Activated CD4-positive, alpha-beta T cell treated with anti-CD3 and anti-CD28 coated beads for 36 hours (primary cell): ENCODE measurements around the gene RHOV. TPM values are rescaled to one million over a fixed set of nuclear protein-coding genes. Genes with fewer than 3 reads are reported as not detected.

Source experiments
- ATAC-seq: fragments of 200-7000 bp; cut with Tn5 transposase; one replicate; pipeline ENCODE4 v1.10.0; 2021; ENCODE audit warnings: mild to moderate bottlenecking, moderate library complexity
- CTCF ChIA-PET: fragments of 350-600 bp; sonication (Branson Sonifier 250); formaldehyde crosslinking; loops from one replicate; lab custom pipeline; 2021; ENCODE audit warnings: antibody characterized with exemption; lab: Charles Lee
- POLR2A ChIA-PET: fragments of 350-600 bp; sonication (Branson Sonifier 250); formaldehyde crosslinking; loops from one replicate; lab custom pipeline; 2021; ENCODE audit warnings: antibody characterized with exemption, inconsistent platforms; lab: Charles Lee
- DNase-seq: peaks from one replicate; pipeline ENCODE4 v3.0.0-alpha.2; 2020
- H3K27ac Mint-ChIP-seq: one replicate; pipeline ENCODE4 v1.8.0; 2021; ENCODE audit warnings: mixed read lengths
- H3K27me3 Mint-ChIP-seq: one replicate; pipeline ENCODE4 v1.8.0; 2021; ENCODE audit warnings: mixed read lengths
- H3K36me3 Mint-ChIP-seq: one replicate; pipeline ENCODE4 v1.8.0; 2021; ENCODE audit warnings: low read depth, mixed read lengths
- H3K4me1 Mint-ChIP-seq: one replicate; pipeline ENCODE4 v1.8.0; 2021; ENCODE audit warnings: mixed read lengths
- H3K4me3 Mint-ChIP-seq: one replicate; pipeline ENCODE4 v1.8.0; 2021; ENCODE audit warnings: mild to moderate bottlenecking, moderate library complexity, mixed read lengths
- H3K9me3 Mint-ChIP-seq: one replicate; pipeline ENCODE4 v1.8.0; 2021; ENCODE audit warnings: low read depth, mixed read lengths
- intact Hi-C, 2 experiments: fragments of 100-400 bp; cut with DNase I in 1 of 2; cut with micrococcal nuclease in 1 of 2; formaldehyde crosslinking; loops; one replicate each; pipeline versions ENCODE4 v1.14.2 to v1.15.1; 2022 to 2024; cut with DNase I, micrococcal nuclease
- total RNA-seq, 2 experiments: library from RNA; stranded (reverse); gene quantifications; one replicate each; pipeline ENCODE4 v1.2.3, GENCODE V29; 2021

Gene RHOV
- total RNA-seq, 2 experiments from 2014 or later = 0.25 to 0.41 TPM

- intact Hi-C loops = loop anchor here in 1 of 2 experiments (10.0 kb wide), 1 partner anchor 148 kb away; no protein-coding TSS in a partner anchor
- no peaks in the 10 kb centered on the region for H3K9me3 Mint-ChIP-seq
- no peak for DNase-seq
- no peak overlapping the region for H3K4me3 Mint-ChIP-seq
- no peak overlapping the region for H3K27ac Mint-ChIP-seq
- ATAC-seq = no peak
- no peaks in the 10 kb centered on the region for H3K27me3 Mint-ChIP-seq
- ChIA-PET CTCF (interaction anchor here (0.6 to 5.8 kb wide), 19 partner anchors 11 to 373 kb away, joined by 3 to 150 read pairs (median 5); partner anchors contain the start of genes CHP1, EXD1 and RHOV), POLR2A (interaction anchor here (0.8 kb wide), 1 partner anchor 33 kb away, joined by 4 read pairs; no protein-coding TSS in a partner anchor)
- H3K4me1 Mint-ChIP-seq = peaks cover 29% of the 10 kb centered on the region
- H3K36me3 Mint-ChIP-seq = peaks cover 3% of the 10 kb centered on the region
Observed at GRCh38 chr15:40892447-40893012, 18.5 kb upstream of the RHOV start.

- ChIA-PET CTCF (interaction anchor here (0.6 to 5.8 kb wide), 21 partner anchors 11 to 570 kb away, joined by 3 to 150 read pairs (median 4); partner anchors contain the start of genes CHP1, EXD1 and RHOV), POLR2A (interaction anchor here (0.8 kb wide), 1 partner anchor 33 kb away, joined by 4 read pairs; no protein-coding TSS in a partner anchor)
- intact Hi-C loops = loop anchor here in 1 of 2 experiments (10.0 kb wide), 1 partner anchor 147 kb away; no protein-coding TSS in a partner anchor
- DNase-seq = peak; percentile 54
- Mint-ChIP-seq H3K27ac (no peak overlapping the region), H3K27me3 (no peaks in the 10 kb centered on the region), H3K4me3 (no peak overlapping the region), H3K9me3 (no peaks in the 10 kb centered on the region), H3K36me3 (no peaks in the 10 kb centered on the region), H3K4me1 (peaks cover 29% of the 10 kb centered on the region)
- ATAC-seq = no peak
Observed at GRCh38 chr15:40891810-40892446, 17.9 kb upstream of the RHOV start.

GRCh38 chr15:40891138-40891537, 17.1 kb upstream of the RHOV start:
- ChIA-PET POLR2A (no interaction called here), CTCF (interaction anchor here (0.8 to 5.8 kb wide), 9 partner anchors 10 to 131 kb away, joined by 3 to 150 read pairs (median 9); partner anchors contain the start of gene RHOV)
- H3K9me3 Mint-ChIP-seq = no peaks in the 10 kb centered on the region
- H3K4me1 Mint-ChIP-seq = peaks cover 28% of the 10 kb centered on the region
- ATAC-seq = no peak
- DNase-seq = no peak
- intact Hi-C loops = loop anchor here in 1 of 2 experiments (10.0 kb wide), 1 partner anchor 146 kb away; no protein-coding TSS in a partner anchor
- H3K27ac Mint-ChIP-seq = no peak overlapping the region
- no peaks in the 10 kb centered on the region for H3K27me3 Mint-ChIP-seq
- no peaks in the 10 kb centered on the region for H3K36me3 Mint-ChIP-seq
- no peak overlapping the region for H3K4me3 Mint-ChIP-seq

GRCh38 chr15:40889112-40889511, 15.1 kb upstream of the RHOV start:
- ChIA-PET CTCF (interaction anchor here (0.8 to 5.8 kb wide), 3 partner anchors 32 to 261 kb away, joined by 3 to 150 read pairs (median 6); no protein-coding TSS in a partner anchor), POLR2A (no interaction called here)
- no peak for ATAC-seq
- Mint-ChIP-seq H3K4me1 (peaks cover 22% of the 10 kb centered on the region), H3K36me3 (no peaks in the 10 kb centered on the region), H3K27ac (no peak overlapping the region), H3K9me3 (no peaks in the 10 kb centered on the region), H3K27me3 (no peaks in the 10 kb centered on the region), H3K4me3 (no peak overlapping the region)
- intact Hi-C loops = no loop called here
- no peak for DNase-seq

- POLR2A ChIA-PET = no interaction called here
- DNase-seq (no peak), ATAC-seq (no peak)
- intact Hi-C loops = no loop called here
- CTCF ChIA-PET = interaction anchor here (0.7 to 1.0 kb wide), 2 partner anchors 29 to 537 kb away, joined by 3 to 4 read pairs; no protein-coding TSS in a partner anchor
- Mint-ChIP-seq H3K4me1 (peaks cover 12% of the 10 kb centered on the region), H3K9me3 (no peaks in the 10 kb centered on the region), H3K27me3 (no peaks in the 10 kb centered on the region), H3K36me3 (no peaks in the 10 kb centered on the region), H3K27ac (no peak overlapping the region), H3K4me3 (no peak overlapping the region)
Observed at GRCh38 chr15:40886586-40886985, 12.6 kb upstream of the RHOV start.

GRCh38 chr15:40881351-40881750, 7.3 kb upstream of the RHOV start:
- DNase-seq (no peak), ATAC-seq (no peak)
- H3K4me3 Mint-ChIP-seq = no peak overlapping the region
- H3K27me3 Mint-ChIP-seq = no peaks in the 10 kb centered on the region
- H3K4me1 Mint-ChIP-seq = peaks cover 18% of the 10 kb centered on the region
- intact Hi-C loops = no loop called here
- POLR2A ChIA-PET = no interaction called here
- no peaks in the 10 kb centered on the region for H3K36me3 Mint-ChIP-seq
- CTCF ChIA-PET = interaction anchor here (0.7 to 2.5 kb wide), 6 partner anchors 11 to 301 kb away, joined by 3 to 11 read pairs (median 4); partner anchors contain the start of gene VPS18
- H3K27ac Mint-ChIP-seq = no peak overlapping the region
- H3K9me3 Mint-ChIP-seq = no peaks in the 10 kb centered on the region

GRCh38 chr15:40879609-40880008, 5.6 kb upstream of the RHOV start:
- ATAC-seq (no peak), DNase-seq (no peak)
- CTCF ChIA-PET = interaction anchor here (1.4 to 1.5 kb wide), 3 partner anchors 11 to 15 kb away, joined by 4 to 10 read pairs (median 6); partner anchors contain the start of gene VPS18
- POLR2A ChIA-PET = no interaction called here
- H3K36me3 Mint-ChIP-seq = no peaks in the 10 kb centered on the region
- peaks cover under 1% of the 10 kb centered on the region for H3K27me3 Mint-ChIP-seq
- H3K9me3 Mint-ChIP-seq = no peaks in the 10 kb centered on the region
- H3K4me1 Mint-ChIP-seq = peaks cover 14% of the 10 kb centered on the region
- intact Hi-C loops = loop anchor here in 1 of 2 experiments (1.0 kb wide), 1 partner anchor 15 kb away; the partner anchor contains the start of gene VPS18
- no peak overlapping the region for H3K27ac Mint-ChIP-seq
- H3K4me3 Mint-ChIP-seq = no peak overlapping the region

GRCh38 chr15:40878785-40879184, 4.8 kb upstream of the RHOV start:
- H3K4me3 Mint-ChIP-seq = no peak overlapping the region
- peak; percentile 63 for DNase-seq
- POLR2A ChIA-PET = no interaction called here
- no peaks in the 10 kb centered on the region for H3K36me3 Mint-ChIP-seq
- no peak overlapping the region for H3K27ac Mint-ChIP-seq
- CTCF ChIA-PET = interaction anchor here (0.5 to 1.5 kb wide), 10 partner anchors 9 to 795 kb away, joined by 3 to 10 read pairs (median 4); partner anchors contain the start of gene VPS18
- peaks cover 15% of the 10 kb centered on the region for H3K4me1 Mint-ChIP-seq
- no peaks in the 10 kb centered on the region for H3K9me3 Mint-ChIP-seq
- intact Hi-C loops = loop anchor here in 1 of 2 experiments (1.0 kb wide), 1 partner anchor 16 kb away; the partner anchor contains the start of gene VPS18
- peak; percentile 98 for ATAC-seq
- H3K27me3 Mint-ChIP-seq = peaks cover 3% of the 10 kb centered on the region

- H3K4me3 Mint-ChIP-seq = no peak overlapping the region
- no peaks in the 10 kb centered on the region for H3K9me3 Mint-ChIP-seq
- peaks cover 18% of the 10 kb centered on the region for H3K4me1 Mint-ChIP-seq
- DNase-seq = no peak
- peaks cover 3% of the 10 kb centered on the region for H3K27me3 Mint-ChIP-seq
- intact Hi-C loops = no loop called here
- CTCF ChIA-PET = interaction anchor here (0.9 to 2.1 kb wide), 4 partner anchors 8 to 63 kb away, joined by 3 to 10 read pairs (median 3); partner anchors contain the start of gene VPS18
- POLR2A ChIA-PET = interaction anchor here (0.8 kb wide), 1 partner anchor 20 kb away, joined by 4 read pairs; no protein-coding TSS in a partner anchor
- no peak for ATAC-seq
- no peaks in the 10 kb centered on the region for H3K36me3 Mint-ChIP-seq
- H3K27ac Mint-ChIP-seq = no peak overlapping the region
Observed at GRCh38 chr15:40877694-40878093, 3.7 kb upstream of the RHOV start.

- ChIA-PET POLR2A (no interaction called here), CTCF (interaction anchor here (2.1 kb wide), 1 partner anchor 18 kb away, joined by 10 read pairs; the partner anchor contains the start of gene VPS18)
- Mint-ChIP-seq H3K36me3 (no peaks in the 10 kb centered on the region), H3K9me3 (no peaks in the 10 kb centered on the region), H3K27ac (no peak overlapping the region), H3K4me1 (peaks cover 32% of the 10 kb centered on the region), H3K27me3 (peaks cover 3% of the 10 kb centered on the region), H3K4me3 (no peak overlapping the region)
- no peak for DNase-seq
- intact Hi-C loops = no loop called here
- no peak for ATAC-seq
Observed at GRCh38 chr15:40875991-40876730, 2.1 kb upstream of the RHOV start.
